ENCODE results near the gene ATM. TPM values are rescaled to one million over a fixed set of nuclear protein-coding genes. Genes with fewer than 3 reads are reported as not detected.

Gene ATM
- total and polyA plus RNA-seq, 2 donors from 2014 or later: 11.7 to 83.3 TPM

- no peak overlapping the region for H3K4me3 ChIP-seq (ENCODE audit: low read length in 3 of 3)
- no peaks in the 10 kb centered on the region for H3K27me3 ChIP-seq (ENCODE audit: control insufficient read depth, insufficient read depth, low read length)
- no peak overlapping the region for H3K9ac ChIP-seq (ENCODE audit: low read length in 3 of 3)
- H3K4me1 ChIP-seq (ENCODE audit: control insufficient read depth in 2 of 3, insufficient read depth in 2 of 3, low read depth in 1 of 3, low read length in 3 of 3): no peaks in the 10 kb centered on the region
- no peaks in the 10 kb centered on the region for H3K9me3 ChIP-seq (ENCODE audit: control insufficient read depth in 2 of 3, insufficient read depth in 1 of 3, low read length in 3 of 3)
- TF ChIP-seq, protein P1, sequence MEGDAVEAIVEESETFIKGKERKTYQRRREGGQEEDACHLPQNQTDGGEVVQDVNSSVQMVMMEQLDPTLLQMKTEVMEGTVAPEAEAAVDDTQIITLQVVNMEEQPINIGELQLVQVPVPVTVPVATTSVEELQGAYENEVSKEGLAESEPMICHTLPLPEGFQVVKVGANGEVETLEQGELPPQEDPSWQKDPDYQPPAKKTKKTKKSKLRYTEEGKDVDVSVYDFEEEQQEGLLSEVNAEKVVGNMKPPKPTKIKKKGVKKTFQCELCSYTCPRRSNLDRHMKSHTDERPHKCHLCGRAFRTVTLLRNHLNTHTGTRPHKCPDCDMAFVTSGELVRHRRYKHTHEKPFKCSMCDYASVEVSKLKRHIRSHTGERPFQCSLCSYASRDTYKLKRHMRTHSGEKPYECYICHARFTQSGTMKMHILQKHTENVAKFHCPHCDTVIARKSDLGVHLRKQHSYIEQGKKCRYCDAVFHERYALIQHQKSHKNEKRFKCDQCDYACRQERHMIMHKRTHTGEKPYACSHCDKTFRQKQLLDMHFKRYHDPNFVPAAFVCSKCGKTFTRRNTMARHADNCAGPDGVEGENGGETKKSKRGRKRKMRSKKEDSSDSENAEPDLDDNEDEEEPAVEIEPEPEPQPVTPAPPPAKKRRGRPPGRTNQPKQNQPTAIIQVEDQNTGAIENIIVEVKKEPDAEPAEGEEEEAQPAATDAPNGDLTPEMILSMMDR (IDR thresholded peaks at IDR 0.05; ENCODE audit: borderline replicate concordance, extremely low read depth, insufficient read depth): no peak
- DNase-seq (no peak), FAIRE-seq (no peak)
- intact Hi-C loops (cut with DNase I): no loop called here
- H3K36me3 ChIP-seq (ENCODE audit: control insufficient read depth in 2 of 3, insufficient read depth in 3 of 3, low read length in 3 of 3): peaks cover 0 to 3% (median 2%) of the 10 kb centered on the region in 3 donors
- H3K27ac ChIP-seq (ENCODE audit: low read depth in 2 of 2, low read length in 2 of 2): no peak overlapping the region
Observed at GRCh38 chr11:108322666-108323065, 99.8 kb downstream of the ATM start.

DNA sequence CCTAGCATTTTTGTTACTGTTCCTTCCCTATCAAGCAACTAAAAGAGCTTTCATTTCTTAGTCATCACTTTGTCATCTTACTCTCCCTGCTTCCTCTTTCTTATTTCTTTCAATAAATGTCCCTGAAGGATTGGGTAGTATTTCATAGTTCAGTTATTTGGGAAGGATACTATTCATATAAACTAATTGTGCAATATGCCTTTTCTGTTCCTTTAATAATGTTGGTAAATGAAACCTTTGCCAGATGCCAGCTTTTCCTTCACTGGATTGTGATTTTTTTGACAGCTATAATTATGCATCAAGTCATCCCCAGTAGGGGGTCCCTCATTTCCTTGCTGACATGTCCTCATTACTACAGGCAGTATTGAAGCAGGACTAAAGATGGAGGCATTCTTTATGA, 101.7 kb downstream of the ATM start:
- Histone ChIP-seq H3K4me1 (ENCODE audit: control insufficient read depth in 2 of 3, insufficient read depth in 2 of 3, low read depth in 1 of 3, low read length in 3 of 3) (no peaks in the 10 kb centered on the region), H3K4me3 (ENCODE audit: low read length in 3 of 3) (no peak overlapping the region), H3K27me3 (ENCODE audit: control insufficient read depth, insufficient read depth, low read length) (no peaks in the 10 kb centered on the region), H3K27ac (ENCODE audit: low read depth in 2 of 2, low read length in 2 of 2) (no peak overlapping the region), H3K9ac (ENCODE audit: low read length in 3 of 3) (no peak overlapping the region), H3K36me3 (ENCODE audit: control insufficient read depth in 2 of 3, insufficient read depth in 3 of 3, low read length in 3 of 3) (peaks cover 1 to 7% (median 2%) of the 10 kb centered on the region in 3 donors), H3K9me3 (ENCODE audit: control insufficient read depth in 2 of 3, insufficient read depth in 1 of 3, low read length in 3 of 3) (no peaks in the 10 kb centered on the region)
- FAIRE-seq: no peak
- no peak for DNase-seq
- TF ChIP-seq, protein P1 (IDR thresholded peaks at IDR 0.05; ENCODE audit: borderline replicate concordance, extremely low read depth, insufficient read depth): no peak
- intact Hi-C loops (cut with DNase I): no loop called here

GRCh38 chr11:108333403-108333899, 110.6 kb downstream of the ATM start:
- Histone ChIP-seq H3K4me3 (ENCODE audit: low read length in 3 of 3) (no peak overlapping the region), H3K4me1 (ENCODE audit: control insufficient read depth in 2 of 3, insufficient read depth in 2 of 3, low read depth in 1 of 3, low read length in 3 of 3) (no peaks in the 10 kb centered on the region), H3K27me3 (ENCODE audit: control insufficient read depth, insufficient read depth, low read length) (no peaks in the 10 kb centered on the region), H3K9ac (ENCODE audit: low read length in 3 of 3) (no peak overlapping the region), H3K36me3 (ENCODE audit: control insufficient read depth in 2 of 3, insufficient read depth in 3 of 3, low read length in 3 of 3) (peaks cover 4 to 18% (median 11%) of the 10 kb centered on the region in 3 donors), H3K27ac (ENCODE audit: low read depth in 2 of 2, low read length in 2 of 2) (no peak overlapping the region), H3K9me3 (ENCODE audit: control insufficient read depth in 2 of 3, insufficient read depth in 1 of 3, low read length in 3 of 3) (no peaks in the 10 kb centered on the region)
- FAIRE-seq (no peak), DNase-seq (no peak)
- intact Hi-C loops (cut with DNase I): no loop called here
- TF ChIP-seq, protein P1 (IDR thresholded peaks at IDR 0.05; ENCODE audit: borderline replicate concordance, extremely low read depth, insufficient read depth): no peak

GRCh38 chr11:108338750-108339149, 115.9 kb downstream of the ATM start:
- H3K9ac ChIP-seq (ENCODE audit: low read length in 3 of 3): no peak overlapping the region
- intact Hi-C loops (cut with DNase I): no loop called here
- peaks cover 2 to 11% (median 8%) of the 10 kb centered on the region in 3 donors for H3K36me3 ChIP-seq (ENCODE audit: control insufficient read depth in 2 of 3, insufficient read depth in 3 of 3, low read length in 3 of 3)
- H3K4me3 ChIP-seq (ENCODE audit: low read length in 3 of 3): no peak overlapping the region
- no peaks in the 10 kb centered on the region for H3K9me3 ChIP-seq (ENCODE audit: control insufficient read depth in 2 of 3, insufficient read depth in 1 of 3, low read length in 3 of 3)
- FAIRE-seq: no peak
- TF ChIP-seq, protein P1 (IDR thresholded peaks at IDR 0.05; ENCODE audit: borderline replicate concordance, extremely low read depth, insufficient read depth): no peak
- no peaks in the 10 kb centered on the region for H3K4me1 ChIP-seq (ENCODE audit: control insufficient read depth in 2 of 3, insufficient read depth in 2 of 3, low read depth in 1 of 3, low read length in 3 of 3)
- no peak overlapping the region for H3K27ac ChIP-seq (ENCODE audit: low read depth in 2 of 2, low read length in 2 of 2)
- no peak for DNase-seq
- no peaks in the 10 kb centered on the region for H3K27me3 ChIP-seq (ENCODE audit: control insufficient read depth, insufficient read depth, low read length)

All from kidney (tissue), 14 donors.